ENCODE data around the gene SPEF2. TPM values are rescaled to one million over a fixed set of nuclear protein-coding genes. Genes with fewer than 3 reads are reported as not detected.

The SPEF2 gene
- total and polyA plus RNA-seq, 2 experiments from 2014 or later, result 0.17 to 0.21 TPM

DNA sequence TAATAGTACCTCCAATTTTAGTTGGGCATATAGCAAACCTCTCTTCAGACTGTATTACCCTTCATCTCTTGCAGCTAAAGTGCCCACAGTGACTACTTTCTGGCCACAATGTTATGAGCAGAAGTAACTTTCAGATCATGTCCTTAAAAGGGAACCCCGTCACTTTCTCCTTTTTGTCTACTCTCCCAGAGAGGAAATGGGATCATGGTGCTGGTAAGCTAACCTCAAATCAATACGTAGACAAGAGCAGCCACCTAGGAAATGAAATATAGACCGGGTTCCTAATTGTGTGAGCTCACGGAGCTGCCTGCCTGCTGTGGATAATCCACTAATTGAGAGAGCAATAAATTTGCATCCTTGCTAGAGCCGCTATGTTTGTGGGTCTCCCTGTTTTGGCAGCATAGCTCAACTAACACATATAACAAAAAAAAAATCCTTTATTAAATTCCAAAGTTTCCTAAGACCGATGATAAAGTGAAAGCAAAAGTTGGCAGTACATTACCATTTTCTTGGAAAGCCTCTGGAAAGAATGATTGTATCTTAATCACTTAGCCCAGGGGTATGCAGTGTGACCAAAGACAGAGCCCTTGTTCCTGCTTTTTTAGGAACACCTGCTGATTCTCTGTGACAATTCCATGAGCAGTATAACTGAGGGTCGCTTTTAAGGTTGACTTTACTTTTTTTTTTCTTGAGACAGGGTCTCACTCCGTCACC lies 233.5 kb downstream of the SPEF2 start:
- peaks cover 21% of the 10 kb centered on the region for H3K9me3 Mint-ChIP-seq
- H3K27me3 Mint-ChIP-seq (ENCODE audit: insufficient read depth, low read depth, poor library complexity), result peaks cover 3% of the 10 kb centered on the region
- Histone ChIP-seq H3K27me3 (ENCODE audit: insufficient read depth) (no peaks in the 10 kb centered on the region), H3K4me1 (ENCODE audit: insufficient read depth) (no peaks in the 10 kb centered on the region), H2AFZ (peak overlapping the region; percentile 49), H4K20me1 (replicated peaks; ENCODE audit: insufficient read depth) (no peaks in the 10 kb centered on the region), H3K36me3 (ENCODE audit: insufficient read depth) (peaks cover 2% of the 10 kb centered on the region; the same call in 1 of the 2 replicates), H3K4me2 (no peak overlapping the region), H3K79me2 (replicated peaks; ENCODE audit: insufficient read depth) (no peaks in the 10 kb centered on the region), H3K4me3 (no peak overlapping the region), H3K9me2 (ENCODE audit: insufficient read depth) (no peaks in the 10 kb centered on the region), H3K27ac (ENCODE audit: low read depth) (no peak overlapping the region), H3F3A (replicated peaks; ENCODE audit: low read depth) (no peaks in the 10 kb centered on the region)
- H3K36me3 Mint-ChIP-seq (ENCODE audit: low read depth), result peaks cover 16% of the 10 kb centered on the region
- H3K4me1 Mint-ChIP-seq, result no peaks in the 10 kb centered on the region
- DNase-seq (ENCODE audit: low spot score) (no peak), ATAC-seq (no peak)
- no peak for TF ChIP-seq EZH2 (IDR thresholded peaks at IDR 0.05; ENCODE audit: low read depth, unreplicated experiment)
- H3K4me3 Mint-ChIP-seq, result no peak overlapping the region
- H3K27ac Mint-ChIP-seq, result no peak overlapping the region

GRCh38 chr5:35852084-35852734 lies 234.5 kb downstream of the SPEF2 start:
- ATAC-seq, result peak; percentile 40; the same call in 1 of the 3 replicates
- H2AFZ ChIP-seq, result peak overlapping the region; percentile 69; the same call in 1 of the 2 replicates
- no peaks in the 10 kb centered on the region for H3K27me3 ChIP-seq (ENCODE audit: insufficient read depth)
- DNase-seq (ENCODE audit: low spot score), result no peak
- peaks cover 5% of the 10 kb centered on the region; the same call in 1 of the 3 replicates for H3K36me3 Mint-ChIP-seq (ENCODE audit: low read depth)
- H3K4me1 ChIP-seq (ENCODE audit: insufficient read depth), result peaks cover 4% of the 10 kb centered on the region; the same call in 1 of the 2 replicates
- H4K20me1 ChIP-seq (replicated peaks; ENCODE audit: insufficient read depth), result no peaks in the 10 kb centered on the region
- TF ChIP-seq EZH2phosphoT487 (IDR thresholded peaks at IDR 0.05; ENCODE audit: unreplicated experiment) (no peak), CTCF (conservative IDR thresholded peaks at IDR 0.05; ENCODE audit: low read depth in 2 of 2) (peak in 1 of 2 experiments; percentile 30; a peak in 2 of 4 replicates), ZNF331 (CRISPR knock-in tag; IDR thresholded peaks at IDR 0.05; ENCODE audit: low read depth) (no peak), STAT1 (IDR thresholded peaks at IDR 0.05; ENCODE audit: unreplicated experiment) (no peak), EZH2 (IDR thresholded peaks at IDR 0.05; ENCODE audit: low read depth, unreplicated experiment) (no peak), ETS1 (IDR thresholded peaks at IDR 0.05) (no peak), ZNF114 (CRISPR knock-in tag; IDR thresholded peaks at IDR 0.05) (no peak)
- TF ChIP-seq, protein P1, sequence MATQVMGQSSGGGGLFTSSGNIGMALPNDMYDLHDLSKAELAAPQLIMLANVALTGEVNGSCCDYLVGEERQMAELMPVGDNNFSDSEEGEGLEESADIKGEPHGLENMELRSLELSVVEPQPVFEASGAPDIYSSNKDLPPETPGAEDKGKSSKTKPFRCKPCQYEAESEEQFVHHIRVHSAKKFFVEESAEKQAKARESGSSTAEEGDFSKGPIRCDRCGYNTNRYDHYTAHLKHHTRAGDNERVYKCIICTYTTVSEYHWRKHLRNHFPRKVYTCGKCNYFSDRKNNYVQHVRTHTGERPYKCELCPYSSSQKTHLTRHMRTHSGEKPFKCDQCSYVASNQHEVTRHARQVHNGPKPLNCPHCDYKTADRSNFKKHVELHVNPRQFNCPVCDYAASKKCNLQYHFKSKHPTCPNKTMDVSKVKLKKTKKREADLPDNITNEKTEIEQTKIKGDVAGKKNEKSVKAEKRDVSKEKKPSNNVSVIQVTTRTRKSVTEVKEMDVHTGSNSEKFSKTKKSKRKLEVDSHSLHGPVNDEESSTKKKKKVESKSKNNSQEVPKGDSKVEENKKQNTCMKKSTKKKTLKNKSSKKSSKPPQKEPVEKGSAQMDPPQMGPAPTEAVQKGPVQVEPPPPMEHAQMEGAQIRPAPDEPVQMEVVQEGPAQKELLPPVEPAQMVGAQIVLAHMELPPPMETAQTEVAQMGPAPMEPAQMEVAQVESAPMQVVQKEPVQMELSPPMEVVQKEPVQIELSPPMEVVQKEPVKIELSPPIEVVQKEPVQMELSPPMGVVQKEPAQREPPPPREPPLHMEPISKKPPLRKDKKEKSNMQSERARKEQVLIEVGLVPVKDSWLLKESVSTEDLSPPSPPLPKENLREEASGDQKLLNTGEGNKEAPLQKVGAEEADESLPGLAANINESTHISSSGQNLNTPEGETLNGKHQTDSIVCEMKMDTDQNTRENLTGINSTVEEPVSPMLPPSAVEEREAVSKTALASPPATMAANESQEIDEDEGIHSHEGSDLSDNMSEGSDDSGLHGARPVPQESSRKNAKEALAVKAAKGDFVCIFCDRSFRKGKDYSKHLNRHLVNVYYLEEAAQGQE (IDR thresholded peaks at IDR 0.05; ENCODE audit: unreplicated experiment), result no peak
- H3K4me3 Mint-ChIP-seq, result no peak overlapping the region
- H3K4me1 Mint-ChIP-seq, result no peaks in the 10 kb centered on the region
- H3K27me3 Mint-ChIP-seq (ENCODE audit: insufficient read depth, low read depth, poor library complexity), result peaks cover 3% of the 10 kb centered on the region
- peaks cover 10% of the 10 kb centered on the region for H3K9me3 Mint-ChIP-seq
- H3K9me2 ChIP-seq (ENCODE audit: insufficient read depth), result no peaks in the 10 kb centered on the region
- no peaks in the 10 kb centered on the region for H3K36me3 ChIP-seq (ENCODE audit: insufficient read depth)
- no peak overlapping the region for H3K27ac Mint-ChIP-seq
- H3F3A ChIP-seq (replicated peaks; ENCODE audit: low read depth), result no peaks in the 10 kb centered on the region
- no peaks in the 10 kb centered on the region for H3K79me2 ChIP-seq (replicated peaks; ENCODE audit: insufficient read depth)
- no peak overlapping the region for H3K4me2 ChIP-seq
- H3K4me3 ChIP-seq, result no peak overlapping the region
- no peak overlapping the region for H3K27ac ChIP-seq (ENCODE audit: low read depth)
